ENCODE data around the gene GALK1.
"Not testable (repeated sequence)": the region's sequence is repeated elsewhere in the genome, so short reads cannot be mapped to it uniquely, and the experiment has no call there.

GALK1 gene

DNA sequence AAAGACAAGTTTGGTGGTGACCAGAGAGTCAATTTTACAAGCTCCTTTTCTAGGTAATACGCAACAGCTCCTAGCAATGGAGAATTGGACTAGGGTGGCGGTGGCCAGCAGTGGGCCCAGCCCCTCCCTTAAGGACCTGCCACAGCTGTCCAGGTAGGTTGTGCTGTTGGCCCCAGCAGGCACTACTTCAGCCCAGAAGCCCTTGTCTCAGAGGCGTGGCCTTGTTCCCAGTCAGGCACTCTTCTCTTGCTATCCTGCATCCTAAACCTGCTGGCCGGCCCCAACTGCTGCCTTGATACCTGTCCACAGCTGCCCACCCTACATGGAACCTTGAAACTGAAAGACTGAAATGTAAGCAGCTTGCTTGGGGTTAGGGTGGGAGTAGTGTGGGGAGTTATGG, 989 bp upstream of the GALK1 start:
- no peak for DNase-seq (ENCODE audit: low read depth in 2 of 2)

DNA sequence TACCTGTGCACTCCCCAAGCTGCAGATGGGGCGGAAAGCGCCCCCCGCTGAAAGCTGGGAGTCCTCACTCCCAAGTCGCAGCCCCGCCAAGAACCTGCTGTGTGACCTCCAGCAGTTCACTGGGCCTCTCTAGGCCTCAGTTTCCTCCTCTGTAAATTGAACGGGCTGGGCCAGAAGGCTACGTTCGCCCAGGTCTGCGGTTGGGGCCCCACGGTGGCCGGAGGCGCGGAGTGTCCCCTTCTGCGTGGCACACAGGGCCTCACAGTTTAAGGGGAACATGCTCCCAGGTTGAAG, 628 bp downstream of the GALK1 start:
- no peak for DNase-seq (ENCODE audit: low read depth in 2 of 2)

DNA sequence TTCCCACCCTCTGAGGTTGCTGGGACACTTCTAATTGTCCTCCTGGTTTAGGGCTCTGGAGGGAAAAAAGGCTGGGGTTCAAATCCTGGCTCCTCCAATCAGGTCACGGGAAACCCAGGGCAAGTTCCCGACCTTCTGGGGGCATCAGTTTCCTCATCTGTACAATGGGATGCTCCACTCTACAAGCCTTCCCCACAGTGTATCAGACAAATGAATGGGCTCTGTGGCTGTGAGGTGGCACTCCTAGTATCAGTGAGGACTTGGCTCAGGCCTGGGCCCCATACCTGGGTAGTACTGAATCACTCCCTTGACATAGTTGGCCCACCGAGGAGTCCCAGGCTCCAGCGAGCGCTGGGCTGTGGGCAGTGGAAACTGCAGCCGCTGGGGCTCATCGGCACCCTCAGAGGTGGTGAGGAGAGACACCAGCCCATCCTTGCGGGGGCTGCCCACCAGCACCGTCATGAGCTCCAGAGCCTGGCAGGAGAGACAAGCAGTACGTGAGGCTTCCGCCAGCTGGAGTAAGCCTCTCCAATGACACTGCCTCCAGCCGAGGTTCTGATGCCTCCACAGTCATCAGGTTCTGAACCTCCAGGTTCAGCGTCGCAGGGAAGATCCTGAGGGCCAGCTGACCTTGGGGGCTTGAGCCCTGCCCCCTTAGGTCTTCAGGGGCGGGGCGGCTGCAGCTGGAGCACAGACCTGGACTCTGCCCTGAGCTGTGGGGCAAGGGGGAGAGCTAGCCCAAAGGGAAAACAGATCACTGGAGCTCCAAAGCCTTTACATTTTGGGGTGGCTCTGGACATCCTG, 1.2 kb downstream of the GALK1 start:
- DNase-seq (ENCODE audit: low read depth in 2 of 2) = no peak

DNA sequence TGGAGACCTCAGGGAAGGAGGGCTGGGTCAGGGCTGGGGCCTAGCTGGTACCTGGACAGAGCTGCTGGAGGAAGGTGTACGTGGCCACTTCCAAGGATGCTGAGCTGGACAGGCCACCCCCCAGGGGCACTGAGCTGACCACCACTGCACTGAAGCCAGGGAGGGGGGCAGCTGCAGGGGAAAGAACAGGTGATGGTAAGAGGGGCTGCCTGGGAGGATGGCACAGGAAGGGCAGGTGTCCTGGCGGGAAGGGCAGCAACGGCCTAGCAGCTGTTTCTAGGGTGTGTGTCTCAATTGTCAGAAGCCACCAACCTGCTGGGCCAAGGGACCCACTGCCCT, 1.8 kb downstream of the GALK1 start:
- no peak for DNase-seq (ENCODE audit: low read depth in 2 of 2)

DNA sequence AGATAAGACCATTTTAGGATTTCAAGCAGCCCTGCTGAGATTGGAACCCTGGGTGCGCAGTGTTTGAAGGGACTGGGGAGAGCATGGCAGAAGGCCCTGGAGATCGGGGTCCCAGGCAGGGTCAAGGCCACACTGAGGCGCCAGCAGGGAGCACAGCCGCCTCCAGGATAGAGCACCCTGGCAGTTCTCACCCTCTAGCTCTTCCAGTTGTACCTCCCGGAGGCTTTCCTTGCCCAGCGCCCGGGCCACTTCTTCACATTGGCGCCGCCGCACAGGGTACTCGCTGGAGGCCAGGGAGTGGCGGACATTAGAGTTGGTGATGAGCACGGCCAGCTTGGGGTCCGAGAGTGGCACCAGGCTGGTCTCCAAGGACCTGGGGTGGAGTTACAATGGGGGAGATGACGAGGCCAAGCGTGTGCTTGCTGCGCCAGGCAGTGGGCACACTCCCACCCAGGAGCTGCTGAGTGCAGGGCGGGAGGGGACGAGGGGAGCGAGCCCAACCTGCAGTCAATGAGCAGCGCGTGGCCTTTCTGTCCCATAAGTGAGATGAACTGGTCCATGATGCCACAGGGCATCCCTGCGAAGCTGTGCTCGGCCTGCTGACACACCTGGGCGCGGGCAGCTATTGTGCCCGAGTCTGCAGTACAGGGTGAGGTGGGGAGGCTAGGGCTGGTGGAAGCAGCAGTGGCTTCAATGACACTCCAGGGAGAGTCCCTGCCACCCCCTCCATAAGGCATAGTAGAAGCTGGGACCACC, 2.3 kb downstream of the GALK1 start:
- DNase-seq (ENCODE audit: low read depth in 2 of 2) = no peak

DNA sequence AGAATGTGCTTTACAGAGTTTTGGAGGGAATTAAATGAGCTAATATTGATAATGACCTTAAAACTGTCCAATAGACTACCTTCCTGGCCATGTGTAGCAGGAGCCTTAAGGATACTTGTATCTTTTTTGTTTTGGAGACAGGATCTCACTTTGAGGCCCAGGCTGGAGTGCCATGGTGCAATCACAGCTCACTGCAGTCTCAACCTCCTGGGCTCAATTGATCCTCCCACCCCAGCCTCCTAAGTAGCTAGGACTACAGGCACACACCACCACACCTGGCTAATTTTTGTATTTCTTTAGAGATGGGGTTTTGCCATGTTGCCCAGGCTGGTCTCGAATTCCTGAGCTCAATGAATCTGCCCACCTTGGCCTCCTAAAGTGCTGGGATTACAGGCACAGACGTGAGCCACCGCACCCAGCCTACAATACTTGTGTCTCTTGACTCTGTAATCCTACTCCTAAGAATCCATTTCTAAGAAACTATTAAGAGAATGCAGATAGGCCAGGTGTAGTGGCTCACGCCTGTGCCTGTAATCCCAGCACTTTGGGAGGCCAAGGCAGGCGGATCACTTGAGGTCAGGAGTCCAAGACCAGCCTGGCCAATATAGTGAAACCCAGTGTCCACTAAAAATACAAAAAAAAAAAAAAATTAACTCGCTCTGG, 4.9 kb downstream of the GALK1 start:
- not testable (repeated sequence) for DNase-seq (ENCODE audit: low read depth in 2 of 2)

DNA sequence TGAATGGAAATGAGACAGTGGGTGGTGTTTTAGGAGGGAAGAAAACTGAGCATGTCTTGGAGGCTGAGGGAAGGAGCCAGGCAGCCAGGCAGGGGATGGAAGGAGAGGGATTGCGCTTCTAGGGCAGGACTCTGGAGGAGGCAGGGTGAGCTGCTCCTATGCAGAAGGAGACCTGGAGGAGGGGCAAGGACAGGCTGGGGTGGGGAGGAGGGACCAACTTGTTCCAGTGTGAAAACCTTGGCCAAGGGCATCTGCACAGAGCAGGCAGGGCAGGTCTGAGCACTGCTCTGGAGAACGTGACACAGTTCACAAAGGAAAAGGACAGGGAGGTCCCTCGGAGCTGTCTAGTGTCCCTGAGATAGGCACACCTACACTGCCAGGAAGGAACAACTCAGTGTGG, 5.5 kb downstream of the GALK1 start:
- no peak for DNase-seq (ENCODE audit: low read depth in 2 of 2)

DNA sequence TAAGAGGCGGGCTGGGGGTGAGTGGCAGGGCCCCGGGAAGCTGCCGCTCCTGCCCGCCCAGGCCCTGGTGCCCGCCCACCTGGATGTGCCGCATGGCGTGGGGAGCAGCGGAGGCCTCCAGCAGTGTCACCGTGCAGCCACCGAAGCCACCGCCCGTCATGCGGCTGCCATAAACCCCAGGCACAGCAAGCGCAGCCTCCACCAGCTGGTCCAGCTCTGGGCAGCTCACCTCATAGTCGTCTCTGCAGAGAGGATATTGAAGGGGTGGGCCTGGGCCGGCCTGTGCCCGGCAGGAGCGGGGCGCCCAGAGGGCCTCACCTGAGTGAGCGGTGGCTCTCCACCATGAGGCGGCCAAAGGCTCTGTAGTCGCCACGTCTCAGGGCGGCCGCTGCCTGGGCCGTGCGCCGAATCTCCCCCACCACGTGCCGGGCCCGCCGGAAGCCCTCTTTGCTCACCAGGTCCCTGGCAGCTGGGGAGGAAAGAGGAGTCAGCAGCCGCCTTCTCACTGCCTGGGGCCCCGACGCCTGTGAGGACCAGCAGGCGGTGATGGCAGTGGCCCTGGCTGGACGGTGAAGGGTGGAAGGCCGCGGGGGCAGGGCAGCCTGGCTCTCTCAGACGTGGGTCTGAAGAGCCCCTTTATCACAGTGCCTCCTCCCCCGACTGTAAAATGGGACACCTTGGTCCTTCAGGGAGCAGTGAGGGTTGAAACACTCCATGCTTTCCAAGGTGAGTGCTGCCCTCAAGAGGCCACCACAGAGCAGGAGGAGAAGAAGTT, 6.7 kb downstream of the GALK1 start:
- DNase-seq (ENCODE audit: low read depth in 2 of 2) = no peak

DNA sequence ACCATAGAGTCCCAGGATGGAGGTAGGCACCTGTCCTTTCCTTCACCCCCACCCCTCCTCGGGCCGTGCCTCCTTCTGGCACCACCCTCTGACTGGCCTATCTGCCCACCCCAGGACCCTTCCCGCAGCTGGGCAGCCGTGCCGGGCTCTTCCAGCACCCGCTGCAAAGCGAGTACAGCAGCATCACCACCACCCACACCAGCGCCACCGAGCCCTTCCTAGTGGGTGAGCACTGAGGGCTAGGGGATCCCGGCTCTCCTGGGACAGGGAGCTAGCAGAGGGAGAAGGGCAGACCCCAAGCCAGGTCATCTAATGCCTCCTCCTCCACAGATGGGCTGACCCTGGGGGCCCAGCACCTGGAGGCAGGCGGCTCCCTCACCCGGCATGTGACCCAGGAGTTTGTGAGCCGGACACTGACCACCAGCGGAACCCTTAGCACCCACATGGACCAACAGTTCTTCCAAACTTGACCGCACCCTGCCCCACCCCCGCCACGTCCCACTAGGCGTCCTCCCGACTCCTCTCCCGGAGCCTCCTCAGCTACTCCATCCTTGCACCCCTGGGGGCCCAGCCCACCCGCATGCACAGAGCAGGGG, 7.8 kb downstream of the GALK1 start:
- DNase-seq (ENCODE audit: low read depth in 2 of 2) = no peak

DNA sequence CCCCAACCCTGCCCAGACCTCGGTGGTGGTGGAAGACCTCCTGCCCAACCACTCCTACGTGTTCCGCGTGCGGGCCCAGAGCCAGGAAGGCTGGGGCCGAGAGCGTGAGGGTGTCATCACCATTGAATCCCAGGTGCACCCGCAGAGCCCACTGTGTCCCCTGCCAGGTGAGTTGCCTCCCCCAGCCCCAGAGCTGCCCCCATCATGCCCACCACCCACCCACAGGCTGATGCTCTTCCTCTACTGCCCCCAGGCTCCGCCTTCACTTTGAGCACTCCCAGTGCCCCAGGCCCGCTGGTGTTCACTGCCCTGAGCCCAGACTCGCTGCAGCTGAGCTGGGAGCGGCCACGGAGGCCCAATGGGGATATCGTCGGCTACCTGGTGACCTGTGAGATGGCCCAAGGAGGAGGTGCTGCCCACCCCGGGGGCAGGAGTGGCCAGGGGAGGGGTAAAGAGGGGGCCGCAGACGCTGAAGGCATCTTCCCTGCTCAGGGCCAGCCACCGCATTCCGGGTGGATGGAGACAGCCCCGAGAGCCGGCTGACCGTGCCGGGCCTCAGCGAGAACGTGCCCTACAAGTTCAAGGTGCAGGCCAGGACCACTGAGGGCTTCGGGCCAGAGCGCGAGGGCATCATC, 8.4 kb downstream of the GALK1 start:
- no peak for DNase-seq (ENCODE audit: low read depth in 2 of 2)

DNA sequence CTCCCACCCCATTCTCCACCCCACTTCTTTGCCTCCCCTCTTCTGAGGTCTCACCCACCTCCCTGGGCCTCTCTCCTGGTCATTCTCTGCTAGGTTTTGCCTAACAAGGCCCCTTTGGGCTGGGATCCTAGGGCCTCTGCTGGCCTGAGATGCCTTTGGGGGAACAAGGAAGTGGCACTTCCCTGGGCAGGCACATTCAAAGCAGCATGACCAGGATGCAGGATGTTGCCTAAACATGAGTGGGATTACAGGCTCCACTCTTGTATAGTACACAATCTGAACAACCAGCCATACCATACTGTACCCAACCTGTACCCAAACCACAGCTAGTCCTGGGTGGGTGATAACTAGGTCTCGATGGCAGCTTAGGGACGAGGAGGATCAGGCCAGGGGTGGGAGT, 9.0 kb downstream of the GALK1 start:
- no peak for DNase-seq (ENCODE audit: low read depth in 2 of 2)

DNA sequence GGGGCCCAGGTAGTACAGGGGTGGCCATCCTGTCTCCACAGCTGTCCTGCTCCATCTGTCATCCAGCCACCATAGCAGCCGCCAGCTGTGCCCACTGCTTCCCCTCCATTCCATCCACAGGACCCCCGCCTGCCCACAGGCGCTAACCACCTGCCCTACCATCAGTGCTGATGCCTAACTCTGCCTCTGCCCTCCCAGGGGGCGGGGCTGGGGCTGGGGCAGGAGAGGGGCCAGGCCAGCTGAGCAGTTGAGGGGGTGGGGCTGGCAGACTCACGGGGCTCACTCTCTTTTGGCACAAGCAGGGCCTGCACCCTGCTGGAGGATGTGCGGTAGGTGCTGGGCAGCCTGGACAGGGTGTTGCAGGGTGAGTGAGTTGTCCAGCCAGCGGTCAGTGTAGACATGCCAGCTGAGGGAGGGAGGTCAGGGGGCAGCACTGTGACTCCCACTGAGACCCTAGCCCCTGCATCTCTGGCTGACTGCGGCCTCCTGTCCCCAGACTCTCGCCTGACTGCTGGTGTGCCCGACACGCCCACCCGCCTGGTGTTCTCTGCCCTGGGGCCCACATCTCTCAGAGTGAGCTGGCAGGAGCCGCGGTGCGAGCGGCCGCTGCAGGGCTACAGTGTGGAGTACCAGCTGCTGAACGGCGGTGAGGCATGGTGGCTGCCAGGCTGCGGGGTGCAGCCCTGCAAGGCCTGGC, 9.6 kb downstream of the GALK1 start:
- no peak for DNase-seq (ENCODE audit: low read depth in 2 of 2)

DNA sequence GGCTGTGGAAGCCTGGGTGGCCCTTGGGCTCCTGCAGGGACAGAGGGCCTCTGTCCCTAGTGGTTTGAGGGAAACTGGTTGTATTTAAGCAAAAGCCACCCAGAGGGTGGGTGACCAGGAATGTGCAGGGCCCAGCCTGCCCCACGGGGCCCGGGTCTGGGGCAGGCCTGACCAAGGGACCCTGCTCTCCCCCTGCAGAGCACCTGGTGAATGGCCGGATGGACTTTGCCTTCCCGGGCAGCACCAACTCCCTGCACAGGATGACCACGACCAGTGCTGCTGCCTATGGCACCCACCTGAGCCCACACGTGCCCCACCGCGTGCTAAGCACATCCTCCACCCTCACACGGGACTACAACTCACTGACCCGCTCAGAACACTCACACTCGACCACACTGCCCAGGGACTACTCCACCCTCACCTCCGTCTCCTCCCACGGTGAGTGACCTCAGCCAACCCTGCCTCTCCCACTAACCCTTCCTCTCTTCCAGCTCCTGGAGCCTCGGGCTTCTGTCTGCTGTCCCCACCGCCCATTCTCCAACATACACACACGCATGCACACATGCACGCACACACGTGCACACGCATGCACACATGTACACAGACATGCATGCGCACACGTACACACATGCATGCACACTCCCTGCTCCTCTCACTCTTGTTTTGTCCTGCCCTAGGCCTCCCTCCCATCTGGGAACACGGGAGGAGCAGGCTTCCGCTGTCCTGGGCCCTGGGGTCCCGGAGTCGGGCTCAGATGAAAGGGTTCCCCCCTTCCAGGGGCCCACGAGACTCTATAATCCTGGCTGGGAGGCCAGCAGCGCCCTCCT, 10.4 kb downstream of the GALK1 start:
- DNase-seq (ENCODE audit: low read depth in 2 of 2) = no peak

DNA sequence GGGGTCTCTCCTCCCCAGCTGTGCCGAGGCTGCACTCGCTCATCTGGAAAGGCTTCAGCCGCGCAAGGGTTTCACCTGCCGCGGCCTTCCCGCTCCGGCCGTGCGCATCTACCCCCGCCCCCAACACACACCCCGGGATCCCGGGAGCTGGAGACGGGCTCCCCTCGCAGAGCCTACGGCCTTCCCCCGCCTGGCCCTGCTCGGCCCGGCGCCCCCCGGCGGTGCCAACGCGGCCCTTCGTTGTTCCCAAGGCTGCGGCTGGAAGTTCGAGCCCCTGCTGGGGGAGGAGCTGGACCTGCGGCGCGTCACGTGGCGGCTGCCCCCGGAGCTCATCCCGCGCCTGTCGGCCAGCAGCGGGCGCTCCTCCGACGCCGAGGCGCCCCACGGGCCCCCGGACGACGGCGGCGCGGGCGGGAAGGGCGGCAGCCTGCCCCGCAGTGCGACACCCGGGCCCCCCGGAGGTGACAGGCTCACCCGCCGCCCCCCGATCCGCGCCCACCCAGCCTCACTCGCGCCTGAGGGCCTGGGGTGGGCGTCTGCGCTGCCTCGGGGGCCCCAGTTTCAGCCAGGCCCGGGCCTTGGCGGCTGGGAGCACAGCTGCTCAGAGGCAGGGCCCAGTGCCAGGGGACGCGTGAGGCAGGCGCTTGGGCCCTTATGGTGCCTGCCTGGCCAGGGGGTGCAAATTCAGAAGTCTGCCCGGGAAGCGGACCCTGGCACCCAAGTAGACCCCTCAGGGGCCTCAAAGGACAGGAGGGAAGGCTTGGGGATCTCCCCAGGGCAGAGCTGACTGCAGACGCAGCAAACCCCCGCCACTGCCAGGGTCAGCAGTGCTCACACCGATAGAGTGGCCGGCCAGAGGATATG, 11.2 kb downstream of the GALK1 start:
- DNase-seq (ENCODE audit: low read depth in 2 of 2) = peak; percentile 56 to 60

DNA sequence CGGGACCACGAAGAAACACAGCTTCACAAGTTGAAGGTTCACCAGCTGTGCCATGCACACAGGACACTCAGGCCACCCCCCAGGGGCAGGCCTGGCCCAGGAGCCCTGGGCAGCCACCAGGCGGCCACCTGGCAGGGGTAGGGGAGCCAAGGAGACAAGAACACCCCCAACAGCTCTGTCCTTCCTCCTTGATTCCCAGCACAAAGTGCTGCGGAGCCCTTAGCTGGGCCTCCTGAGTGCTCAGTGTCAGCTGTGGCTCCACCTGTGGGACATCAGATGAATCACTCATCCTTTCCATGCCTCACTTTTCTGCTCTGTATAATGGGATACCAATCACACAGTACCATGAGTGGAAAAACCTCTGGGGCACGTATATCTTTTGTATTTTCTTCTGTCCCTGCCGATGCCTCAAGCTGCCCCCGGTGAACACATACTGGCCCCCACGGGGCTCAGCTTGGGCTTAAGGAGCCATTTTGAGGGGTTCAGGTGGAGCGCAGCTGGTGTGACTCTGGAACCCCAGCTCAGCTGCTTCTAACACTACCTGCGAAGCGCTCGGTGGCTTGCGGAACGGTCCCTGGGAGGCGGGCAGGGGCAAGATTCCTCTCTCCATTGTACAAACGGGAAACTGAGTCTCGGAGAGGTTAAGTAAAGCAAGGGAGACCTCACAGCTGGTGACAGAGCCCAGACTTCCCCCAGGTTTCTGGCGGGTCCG, 12.0 kb downstream of the GALK1 start:
- DNase-seq (ENCODE audit: low read depth in 2 of 2) = no peak

DNA sequence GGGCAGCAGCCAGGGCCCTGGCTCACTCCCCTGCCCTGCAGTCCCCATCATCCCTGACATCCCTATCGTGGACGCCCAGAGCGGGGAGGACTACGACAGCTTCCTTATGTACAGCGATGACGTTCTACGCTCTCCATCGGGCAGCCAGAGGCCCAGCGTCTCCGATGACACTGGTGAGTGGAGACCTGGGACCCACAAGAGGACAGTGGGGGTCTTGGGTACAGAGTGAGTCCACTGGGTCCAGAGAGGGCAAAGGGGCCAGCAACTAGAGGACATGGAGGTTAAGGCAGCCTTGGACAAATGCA, 12.6 kb downstream of the GALK1 start:
- DNase-seq (ENCODE audit: low read depth in 2 of 2) = no peak

DNA sequence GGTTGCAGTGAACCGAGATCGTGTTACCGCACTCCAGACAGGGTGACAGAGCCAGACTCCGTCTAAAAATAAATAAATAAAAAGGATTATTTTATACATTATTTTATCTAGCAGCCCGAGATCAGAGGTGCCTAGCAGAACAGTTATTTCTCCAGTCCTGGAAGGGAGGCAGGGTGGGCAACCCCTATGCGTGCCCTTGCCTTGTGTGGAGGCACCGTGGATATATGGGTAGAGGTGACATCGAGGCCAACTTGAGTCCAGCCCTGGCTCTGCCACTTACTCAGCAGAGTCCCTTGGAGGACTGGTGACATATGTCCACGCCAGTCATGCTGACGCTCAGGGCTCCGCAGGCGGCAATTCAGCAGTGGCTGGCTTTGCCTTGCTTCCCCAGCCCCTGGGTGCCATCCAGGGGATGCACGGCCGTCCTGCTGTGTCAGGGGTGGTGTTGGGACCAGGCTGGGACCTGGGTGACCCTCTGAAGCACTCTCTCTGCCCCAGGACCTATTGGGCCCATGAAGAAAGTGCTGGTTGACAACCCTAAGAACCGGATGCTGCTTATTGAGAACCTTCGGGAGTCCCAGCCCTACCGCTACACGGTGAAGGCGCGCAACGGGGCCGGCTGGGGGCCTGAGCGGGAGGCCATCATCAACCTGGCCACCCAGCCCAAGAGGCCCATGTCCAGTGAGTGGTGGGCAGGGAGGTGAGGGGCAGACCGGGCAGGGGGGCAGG, 13.2 kb downstream of the GALK1 start:
- no peak for DNase-seq (ENCODE audit: low read depth in 2 of 2)

Data from activated CD4-positive, alpha-beta T cell treated with anti-CD3 and anti-CD28 coated beads for 24 hours (primary cell).